CD4-positive, alpha-beta T cell treated with Interleukin-1 beta for 1 hour (primary cell): ENCODE results near the gene CLDN4.
"Not testable (repeated sequence)": the region's sequence is repeated elsewhere in the genome, so short reads cannot be mapped to it uniquely, and the experiment has no call there.

Experiments
- DNase-seq, 2 donors: peaks; one replicate each; pipeline ENCODE4 v3.0.0-alpha.2; 2020 to 2022

Gene CLDN4, protein sequence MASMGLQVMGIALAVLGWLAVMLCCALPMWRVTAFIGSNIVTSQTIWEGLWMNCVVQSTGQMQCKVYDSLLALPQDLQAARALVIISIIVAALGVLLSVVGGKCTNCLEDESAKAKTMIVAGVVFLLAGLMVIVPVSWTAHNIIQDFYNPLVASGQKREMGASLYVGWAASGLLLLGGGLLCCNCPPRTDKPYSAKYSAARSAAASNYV

GRCh38 chr7:73830681-73831583, at the start of gene CLDN4:
Gene CLDN4 (plus strand): TSS chr7:73830996. CDS start chr7:73831202, 206 bp downstream.
- DNase-seq, result no peak

DNA sequence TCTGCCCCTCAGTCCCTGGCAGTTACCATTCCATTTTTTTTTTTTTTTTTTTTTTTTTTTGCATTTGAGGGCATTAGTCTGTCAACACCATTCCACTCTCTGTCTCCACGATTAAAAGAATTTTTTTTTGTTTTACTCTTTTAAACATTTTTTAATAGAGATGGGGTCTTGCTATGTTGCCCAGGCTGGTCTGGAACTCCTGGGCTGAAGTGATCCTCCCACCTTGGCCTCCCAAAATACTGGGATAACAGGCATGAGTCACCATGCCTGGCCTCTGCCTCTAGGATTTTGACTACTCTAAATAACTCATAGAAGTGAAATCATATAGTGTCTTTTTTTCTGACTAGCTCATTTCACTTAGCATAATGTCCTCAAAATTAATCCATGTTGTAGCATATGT, 44.2 kb upstream of the CLDN4 start:
- DNase-seq, result no peak

- DNase-seq, result not testable (repeated sequence)
These were observed 43.1 kb upstream of the CLDN4 start for GRCh38 chr7:73787786-73788048.

- no peak for DNase-seq
These were observed 41.7 kb upstream of the CLDN4 start for GRCh38 chr7:73789051-73789450.

- DNase-seq, result not testable (repeated sequence)
These were observed 39.6 kb upstream of the CLDN4 start for GRCh38 chr7:73791170-73791690.

DNA sequence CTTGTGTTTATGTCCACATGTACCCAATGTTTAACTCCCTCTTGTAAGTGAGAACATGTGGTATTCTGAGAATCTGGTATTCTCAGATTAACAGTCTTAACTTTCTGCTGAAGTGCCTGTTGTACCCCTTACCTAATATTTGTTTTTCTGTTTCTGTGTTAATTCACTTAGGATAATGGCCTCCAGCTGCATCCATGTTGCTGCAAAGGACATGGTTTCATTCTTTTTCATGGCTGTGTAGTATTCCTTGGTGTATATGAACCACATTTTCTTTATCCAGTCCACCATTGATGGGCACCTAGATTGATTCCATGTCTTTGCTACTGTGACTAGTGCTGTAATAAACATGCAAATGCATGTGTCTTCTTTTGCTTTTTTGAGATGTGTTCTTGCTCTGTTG, 35.6 kb upstream of the CLDN4 start:
- DNase-seq, result not testable (repeated sequence)

GRCh38 chr7:73796656-73797055, 34.1 kb upstream of the CLDN4 start:
- DNase-seq, result not testable (repeated sequence)

DNA sequence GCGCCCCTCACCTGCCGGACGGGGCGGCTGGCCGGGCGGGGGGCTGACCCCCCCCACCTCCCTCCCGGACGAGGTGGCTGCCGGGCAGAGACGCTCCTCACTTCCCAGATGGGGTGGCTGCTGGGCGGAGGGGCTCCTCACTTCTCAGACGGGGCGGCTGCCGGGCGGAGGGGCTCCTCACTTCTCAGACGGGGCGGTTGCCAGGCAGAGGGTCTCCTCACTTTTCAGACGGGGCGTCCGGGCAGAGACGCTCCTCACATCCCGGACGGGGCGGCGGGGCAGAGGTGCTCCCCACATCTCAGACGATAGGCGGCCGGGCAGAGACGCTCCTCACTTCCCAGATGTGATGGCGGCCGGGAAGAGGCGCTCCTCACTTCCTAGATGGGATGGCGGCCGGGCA, 33.6 kb upstream of the CLDN4 start:
- DNase-seq, result not testable (repeated sequence)

- no peak for DNase-seq
These were observed 31.3 kb upstream of the CLDN4 start for GRCh38 chr7:73799282-73800141.

GRCh38 chr7:73801577-73801976, 29.2 kb upstream of the CLDN4 start:
- no peak for DNase-seq

DNA sequence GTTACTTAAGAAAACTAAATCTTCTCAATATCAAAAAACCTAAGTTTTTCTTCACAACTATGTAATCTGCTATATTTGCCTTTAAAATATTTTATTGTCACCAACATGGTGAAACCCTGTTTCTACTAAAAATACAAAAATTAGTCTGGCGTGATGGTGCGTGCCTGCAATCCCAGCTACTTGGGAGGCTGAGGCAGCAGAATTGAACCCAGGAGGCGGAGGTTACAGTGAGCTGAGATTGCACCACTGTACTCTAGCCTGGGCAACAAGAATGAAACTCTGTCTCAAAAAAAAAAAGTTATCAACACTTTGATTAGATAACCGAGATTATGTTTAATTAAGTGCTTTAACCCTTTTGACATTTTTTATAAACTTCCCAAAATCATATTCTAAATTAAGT, 28.3 kb upstream of the CLDN4 start:
- no peak for DNase-seq

- no peak for DNase-seq
These were observed 21.3 kb upstream of the CLDN4 start for GRCh38 chr7:73809467-73809951.

- no peak for DNase-seq
These were observed 19.8 kb upstream of the CLDN4 start for GRCh38 chr7:73810998-73811360.

DNA sequence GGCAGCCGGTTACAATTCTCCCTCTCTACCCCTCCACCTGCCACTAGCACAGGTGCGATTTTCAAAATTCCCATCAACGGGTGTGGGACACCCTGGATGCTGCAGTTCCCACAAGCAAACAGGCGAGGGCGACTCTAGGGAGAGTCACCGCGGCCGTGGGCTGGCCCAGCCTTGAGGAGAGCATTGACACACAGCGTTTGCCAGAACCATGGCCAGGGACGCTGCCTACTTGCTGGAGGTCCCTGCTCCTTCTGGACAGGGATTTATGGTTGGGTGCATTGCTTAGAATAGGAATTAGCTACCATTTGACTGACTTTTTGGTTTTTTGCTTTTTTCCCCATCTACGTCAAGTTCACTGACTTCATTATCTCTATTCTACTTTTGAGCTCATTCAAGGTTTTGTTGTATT, 19.0 kb upstream of the CLDN4 start:
- DNase-seq, result peak; percentile 45 to 52

GRCh38 chr7:73812996-73813395, 17.8 kb upstream of the CLDN4 start:
- no peak for DNase-seq

DNA sequence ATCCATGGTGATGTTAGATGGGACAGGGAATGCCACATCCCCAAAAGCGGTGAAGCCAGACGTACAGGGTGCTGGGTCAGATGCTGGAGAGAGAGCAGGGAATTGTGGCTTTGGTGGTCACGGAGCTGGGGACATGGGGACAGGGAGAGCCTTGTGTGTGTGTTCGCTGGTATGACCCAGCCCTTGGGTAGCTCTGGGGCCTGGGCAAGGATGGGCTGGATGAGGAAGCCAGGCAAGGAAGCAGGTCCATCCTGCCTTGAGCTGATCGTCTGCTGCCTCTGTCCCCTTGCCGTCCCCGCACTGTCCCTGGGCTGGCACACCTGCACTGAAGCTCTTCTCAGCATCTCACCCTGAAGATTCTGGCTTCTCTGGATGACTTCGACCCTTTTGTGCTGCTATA, 15.4 kb upstream of the CLDN4 start:
- no peak for DNase-seq

DNA sequence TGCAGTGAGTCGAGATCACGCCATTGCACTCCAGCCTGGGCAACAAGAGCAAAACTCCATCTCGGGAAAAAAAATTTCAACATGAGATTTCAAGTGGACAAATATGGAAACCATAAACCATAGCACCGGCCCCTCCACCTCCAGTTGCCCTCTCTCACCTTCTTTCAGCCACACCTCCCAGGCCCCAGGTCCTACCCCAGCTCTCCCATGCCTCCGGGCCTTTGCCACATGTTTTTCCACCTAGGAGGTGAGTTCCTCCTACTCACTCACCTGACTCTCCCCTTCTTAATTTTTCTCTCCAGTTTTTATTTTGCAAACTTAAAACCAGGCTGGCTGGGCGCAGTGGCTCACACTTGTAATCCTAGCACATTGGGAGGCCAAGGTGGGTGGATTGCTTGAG, 13.7 kb upstream of the CLDN4 start:
- DNase-seq, result no peak

- DNase-seq, result no peak
These were observed 10.8 kb upstream of the CLDN4 start for GRCh38 chr7:73820013-73820412.

GRCh38 chr7:73821597-73822285, 9.1 kb upstream of the CLDN4 start:
- DNase-seq, result not testable (repeated sequence)

DNA sequence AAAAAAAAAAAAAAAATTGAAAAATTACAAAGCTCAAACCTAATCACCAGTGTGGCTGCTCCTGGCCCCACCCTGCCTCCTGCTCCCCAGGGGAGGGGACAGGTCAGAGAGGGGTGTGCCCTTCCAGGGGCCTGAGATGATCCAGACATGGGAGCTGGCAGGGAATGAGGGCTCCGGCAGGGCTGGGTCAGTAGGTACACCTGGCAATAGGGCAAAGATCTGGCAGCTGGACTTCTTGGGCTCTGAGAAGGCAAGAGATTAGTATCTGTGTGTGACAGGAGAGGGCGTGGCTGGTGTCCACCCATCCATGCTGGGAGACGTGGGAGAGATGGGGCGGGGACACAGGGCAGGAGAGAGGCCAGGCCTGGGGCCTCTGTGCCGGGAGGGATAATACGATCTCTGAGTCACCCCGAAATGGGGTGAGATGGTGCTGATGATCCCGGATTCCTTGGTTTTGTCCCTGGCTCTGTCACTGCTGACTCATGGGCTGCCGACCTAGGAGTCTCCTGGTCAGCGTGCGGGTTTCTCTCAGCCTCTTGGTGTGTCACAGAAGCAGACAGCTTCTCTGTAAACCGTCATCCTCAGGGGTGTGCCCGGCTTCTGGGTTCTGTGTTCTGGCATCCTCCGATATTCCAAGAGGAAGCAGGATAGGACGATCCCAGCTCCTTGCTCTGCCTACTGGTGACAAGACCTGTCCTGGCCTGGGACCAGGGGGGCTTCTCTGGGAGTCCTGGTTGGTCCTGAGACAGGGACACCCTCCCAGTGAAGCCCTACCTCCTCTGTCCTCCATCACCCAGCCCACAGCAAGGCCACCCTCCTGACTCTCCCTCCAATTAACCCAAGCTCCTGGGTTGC, 8.2 kb upstream of the CLDN4 start:
- DNase-seq, result no peak

DNA sequence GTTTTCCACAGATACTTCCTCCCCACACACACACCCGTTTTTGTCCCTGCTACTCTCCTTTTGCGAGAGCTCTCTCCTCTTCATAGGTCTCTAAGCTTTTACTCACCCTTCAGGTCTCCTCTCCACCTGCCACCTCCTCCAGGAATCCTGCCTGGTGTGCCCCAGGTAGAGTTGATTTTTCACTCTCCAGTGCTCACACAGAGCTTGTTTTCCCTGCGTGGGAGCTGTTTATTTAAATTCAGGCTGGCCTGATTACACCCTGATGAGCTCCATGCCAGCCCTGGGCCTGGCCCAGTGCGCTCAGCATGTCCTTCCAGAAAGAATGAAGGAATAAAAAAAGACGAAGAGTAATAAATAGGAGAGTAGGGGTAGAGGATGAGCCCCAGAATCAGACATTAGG, 7.5 kb upstream of the CLDN4 start:
- DNase-seq, result no peak
